ENCODE results near the gene P4HB. TPM values are rescaled to one million over a fixed set of nuclear protein-coding genes. Genes with fewer than 3 reads are reported as not detected.

The P4HB gene
- polyA plus RNA-seq, 1 donor from 2014 or later, result 82.8 TPM

DNA sequence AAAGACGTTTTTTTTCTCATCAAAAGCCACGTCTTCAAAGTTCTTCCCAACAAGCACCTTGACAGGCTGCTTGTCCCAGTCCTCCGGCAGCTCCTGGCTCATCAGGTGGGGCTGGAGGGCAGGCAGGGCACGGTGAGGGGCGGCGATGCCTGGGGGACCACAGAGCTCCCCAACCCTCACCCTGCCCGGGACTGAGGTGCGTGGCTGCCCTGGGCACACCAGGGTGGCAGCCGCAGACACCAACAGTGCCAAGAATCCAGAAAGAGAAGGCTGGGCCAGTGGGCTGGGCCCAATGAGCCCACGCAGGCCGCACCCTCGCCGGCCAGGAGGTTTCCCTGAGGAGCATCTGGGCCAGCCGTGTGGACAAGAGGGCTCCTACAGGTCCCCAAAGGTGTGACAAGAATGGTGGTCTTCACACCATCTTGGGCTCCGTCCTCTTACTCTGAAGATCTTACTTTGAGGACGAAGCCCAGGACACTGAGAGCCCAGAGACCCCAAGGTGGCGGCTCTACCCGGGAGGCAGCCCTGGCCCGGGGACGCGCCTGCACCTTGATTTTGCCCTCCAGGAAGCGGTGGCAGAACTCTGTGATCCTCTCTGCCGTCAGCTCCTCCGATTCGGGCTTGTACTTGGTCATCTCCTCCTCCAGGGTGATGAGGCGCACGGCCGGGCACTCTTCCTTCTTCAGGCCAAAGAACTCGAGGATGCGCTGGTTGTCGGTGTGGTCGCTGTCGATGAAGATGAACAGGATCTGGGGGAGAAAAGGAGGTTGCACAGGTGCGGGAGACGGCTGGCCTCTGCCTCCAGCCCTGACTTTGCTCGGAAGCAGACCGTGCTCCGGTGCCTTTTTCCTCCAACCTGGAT lies 14.2 kb downstream of the P4HB start:
- TF ChIP-seq EP300 (conservative IDR thresholded peaks at IDR 0.05; ENCODE audit: poor library complexity, severe bottlenecking) (no peak), EZH2 (IDR thresholded peaks at IDR 0.05; ENCODE audit: borderline replicate concordance, insufficient read depth, low read length, poor library complexity, severe bottlenecking) (no peak), RAD21 (conservative IDR thresholded peaks at IDR 0.05) (no peak), SMC3 (conservative IDR thresholded peaks at IDR 0.05; ENCODE audit: poor library complexity) (no peak), POLR2AphosphoS5 (IDR thresholded peaks at IDR 0.05) (no peak), TAF1 (IDR thresholded peaks at IDR 0.05; ENCODE audit: low read depth) (no peak), MXI1 (conservative IDR thresholded peaks at IDR 0.05; ENCODE audit: poor library complexity, severe bottlenecking) (no peak)
- TF ChIP-seq, protein P1, sequence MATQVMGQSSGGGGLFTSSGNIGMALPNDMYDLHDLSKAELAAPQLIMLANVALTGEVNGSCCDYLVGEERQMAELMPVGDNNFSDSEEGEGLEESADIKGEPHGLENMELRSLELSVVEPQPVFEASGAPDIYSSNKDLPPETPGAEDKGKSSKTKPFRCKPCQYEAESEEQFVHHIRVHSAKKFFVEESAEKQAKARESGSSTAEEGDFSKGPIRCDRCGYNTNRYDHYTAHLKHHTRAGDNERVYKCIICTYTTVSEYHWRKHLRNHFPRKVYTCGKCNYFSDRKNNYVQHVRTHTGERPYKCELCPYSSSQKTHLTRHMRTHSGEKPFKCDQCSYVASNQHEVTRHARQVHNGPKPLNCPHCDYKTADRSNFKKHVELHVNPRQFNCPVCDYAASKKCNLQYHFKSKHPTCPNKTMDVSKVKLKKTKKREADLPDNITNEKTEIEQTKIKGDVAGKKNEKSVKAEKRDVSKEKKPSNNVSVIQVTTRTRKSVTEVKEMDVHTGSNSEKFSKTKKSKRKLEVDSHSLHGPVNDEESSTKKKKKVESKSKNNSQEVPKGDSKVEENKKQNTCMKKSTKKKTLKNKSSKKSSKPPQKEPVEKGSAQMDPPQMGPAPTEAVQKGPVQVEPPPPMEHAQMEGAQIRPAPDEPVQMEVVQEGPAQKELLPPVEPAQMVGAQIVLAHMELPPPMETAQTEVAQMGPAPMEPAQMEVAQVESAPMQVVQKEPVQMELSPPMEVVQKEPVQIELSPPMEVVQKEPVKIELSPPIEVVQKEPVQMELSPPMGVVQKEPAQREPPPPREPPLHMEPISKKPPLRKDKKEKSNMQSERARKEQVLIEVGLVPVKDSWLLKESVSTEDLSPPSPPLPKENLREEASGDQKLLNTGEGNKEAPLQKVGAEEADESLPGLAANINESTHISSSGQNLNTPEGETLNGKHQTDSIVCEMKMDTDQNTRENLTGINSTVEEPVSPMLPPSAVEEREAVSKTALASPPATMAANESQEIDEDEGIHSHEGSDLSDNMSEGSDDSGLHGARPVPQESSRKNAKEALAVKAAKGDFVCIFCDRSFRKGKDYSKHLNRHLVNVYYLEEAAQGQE (IDR thresholded peaks at IDR 0.05; ENCODE audit: borderline replicate concordance), result no peak
- TF ChIP-seq, protein P2, sequence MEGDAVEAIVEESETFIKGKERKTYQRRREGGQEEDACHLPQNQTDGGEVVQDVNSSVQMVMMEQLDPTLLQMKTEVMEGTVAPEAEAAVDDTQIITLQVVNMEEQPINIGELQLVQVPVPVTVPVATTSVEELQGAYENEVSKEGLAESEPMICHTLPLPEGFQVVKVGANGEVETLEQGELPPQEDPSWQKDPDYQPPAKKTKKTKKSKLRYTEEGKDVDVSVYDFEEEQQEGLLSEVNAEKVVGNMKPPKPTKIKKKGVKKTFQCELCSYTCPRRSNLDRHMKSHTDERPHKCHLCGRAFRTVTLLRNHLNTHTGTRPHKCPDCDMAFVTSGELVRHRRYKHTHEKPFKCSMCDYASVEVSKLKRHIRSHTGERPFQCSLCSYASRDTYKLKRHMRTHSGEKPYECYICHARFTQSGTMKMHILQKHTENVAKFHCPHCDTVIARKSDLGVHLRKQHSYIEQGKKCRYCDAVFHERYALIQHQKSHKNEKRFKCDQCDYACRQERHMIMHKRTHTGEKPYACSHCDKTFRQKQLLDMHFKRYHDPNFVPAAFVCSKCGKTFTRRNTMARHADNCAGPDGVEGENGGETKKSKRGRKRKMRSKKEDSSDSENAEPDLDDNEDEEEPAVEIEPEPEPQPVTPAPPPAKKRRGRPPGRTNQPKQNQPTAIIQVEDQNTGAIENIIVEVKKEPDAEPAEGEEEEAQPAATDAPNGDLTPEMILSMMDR (IDR thresholded peaks at IDR 0.05; ENCODE audit: poor library complexity, severe bottlenecking), result no peak
- Histone ChIP-seq H3K9ac (ENCODE audit: low read length) (no peak overlapping the region), H4K20me1 (ENCODE audit: insufficient read depth) (no peaks in the 10 kb centered on the region), H3K27ac (ENCODE audit: low read length) (no peak overlapping the region), H3K79me2 (replicated peaks; ENCODE audit: insufficient read depth, low read length) (no peaks in the 10 kb centered on the region), H2AFZ (ENCODE audit: low read depth, low read length) (no peak overlapping the region), H3K9me2 (ENCODE audit: insufficient read depth, low read length) (no peaks in the 10 kb centered on the region), H3K27me3 (ENCODE audit: insufficient read depth, low read depth, low read length) (no peaks in the 10 kb centered on the region), H3K4me2 (ENCODE audit: low read length) (no peak overlapping the region), H3K9me3 (ENCODE audit: low read length) (no peaks in the 10 kb centered on the region), H3K4me3 (ENCODE audit: low read length) (no peak overlapping the region), H3F3A (ENCODE audit: insufficient read depth, low read length, poor library complexity, severe bottlenecking) (no peaks in the 10 kb centered on the region), H3K36me3 (ENCODE audit: insufficient read depth, low read length) (no peaks in the 10 kb centered on the region)

GRCh38 chr17:81845361-81845760 lies 15.0 kb downstream of the P4HB start:
- H4K20me1 ChIP-seq (ENCODE audit: insufficient read depth), result no peaks in the 10 kb centered on the region
- H3K9me3 ChIP-seq (ENCODE audit: low read length), result no peaks in the 10 kb centered on the region
- H3F3A ChIP-seq (ENCODE audit: insufficient read depth, low read length, poor library complexity, severe bottlenecking), result no peaks in the 10 kb centered on the region
- no peak overlapping the region for H2AFZ ChIP-seq (ENCODE audit: low read depth, low read length)
- H3K36me3 ChIP-seq (ENCODE audit: insufficient read depth, low read length), result no peaks in the 10 kb centered on the region
- no peak overlapping the region for H3K9ac ChIP-seq (ENCODE audit: low read length)
- TF ChIP-seq SMC3 (conservative IDR thresholded peaks at IDR 0.05; ENCODE audit: poor library complexity) (no peak), TAF1 (IDR thresholded peaks at IDR 0.05; ENCODE audit: low read depth) (no peak), POLR2AphosphoS5 (IDR thresholded peaks at IDR 0.05) (no peak), RAD21 (conservative IDR thresholded peaks at IDR 0.05) (no peak), EZH2 (IDR thresholded peaks at IDR 0.05; ENCODE audit: borderline replicate concordance, insufficient read depth, low read length, poor library complexity, severe bottlenecking) (no peak), EP300 (conservative IDR thresholded peaks at IDR 0.05; ENCODE audit: poor library complexity, severe bottlenecking) (no peak), MXI1 (conservative IDR thresholded peaks at IDR 0.05; ENCODE audit: poor library complexity, severe bottlenecking) (no peak)
- TF ChIP-seq, protein P1 (IDR thresholded peaks at IDR 0.05; ENCODE audit: borderline replicate concordance), result no peak
- TF ChIP-seq, protein P2 (IDR thresholded peaks at IDR 0.05; ENCODE audit: poor library complexity, severe bottlenecking), result no peak
- no peaks in the 10 kb centered on the region for H3K27me3 ChIP-seq (ENCODE audit: insufficient read depth, low read depth, low read length)
- H3K79me2 ChIP-seq (replicated peaks; ENCODE audit: insufficient read depth, low read length), result no peaks in the 10 kb centered on the region
- H3K9me2 ChIP-seq (ENCODE audit: insufficient read depth, low read length), result no peaks in the 10 kb centered on the region
- no peak overlapping the region for H3K4me3 ChIP-seq (ENCODE audit: low read length)
- no peak overlapping the region for H3K27ac ChIP-seq (ENCODE audit: low read length)
- no peak overlapping the region for H3K4me2 ChIP-seq (ENCODE audit: low read length)
